CD4-positive, CD25-positive, alpha-beta regulatory T cell (primary cell): ENCODE results near the gene GNAI2. TPM values are rescaled to one million over a fixed set of nuclear protein-coding genes. Genes with fewer than 3 reads are reported as not detected.
A peak's percentile ranks its signal among the peaks of the same experiment; 100 is the strongest.

Experiments
- ATAC-seq, 2 donors: fragments of 150-1000 bp; cut with Tn5 transposase; one replicate each; pipeline ENCODE4 v1.10.0; 2021; ENCODE audit warnings: low read depth in 2 of 2, moderate number of reproducible peaks in 2 of 2, moderate library complexity in 1 of 2
- DNase-seq, 3 donors: peaks; one replicate each; pipeline versions ENCODE4 v3.0.0 to v3.0.0-alpha.2; 2012 to 2022; ENCODE audit warnings: mixed read lengths in 1 of 3
- H3K27ac ChIP-seq: one replicate; pipeline ENCODE4 v1.7.0; 2013; ENCODE audit warnings: mild to moderate bottlenecking, low read length; ENCODE audit not compliant: insufficient read depth, poor library complexity, severe bottlenecking
- H3K27me3 ChIP-seq: one replicate; pipeline ENCODE4 v1.7.0; 2013; ENCODE audit warnings: low read length; ENCODE audit not compliant: control insufficient read depth, insufficient read depth
- H3K36me3 ChIP-seq: one replicate; pipeline ENCODE4 v1.7.0; 2013; ENCODE audit warnings: mild to moderate bottlenecking, low read length, moderate library complexity; ENCODE audit not compliant: control insufficient read depth, insufficient read depth
- H3K4me1 ChIP-seq: 2 replicates; pipeline ENCODE4 v1.7.0; 2013; ENCODE audit warnings: mild to moderate bottlenecking, low read length; ENCODE audit not compliant: insufficient read depth, control insufficient read depth, poor library complexity, severe bottlenecking
- H3K4me3 ChIP-seq: one replicate; pipeline ENCODE4 v1.7.0; 2013; ENCODE audit warnings: low read depth, mild to moderate bottlenecking, low read length, moderate library complexity
- H3K9me3 ChIP-seq, 2 experiments: 1 replicate in 1 of 2; 2 replicates in 1 of 2; pipeline ENCODE4 v1.7.0; 2013; ENCODE audit warnings: low read length in 2 of 2, mild to moderate bottlenecking in 1 of 2, moderate library complexity in 1 of 2; ENCODE audit not compliant: control insufficient read depth in 2 of 2
- H3K27ac Mint-ChIP-seq, 3 donors: one replicate each; pipeline ENCODE4 v1.8.0; 2020 to 2022; ENCODE audit warnings: mild to moderate bottlenecking in 3 of 3, mixed read lengths in 3 of 3, moderate library complexity in 2 of 3
- H3K27me3 Mint-ChIP-seq: one replicate; pipeline ENCODE4 v1.8.0; 2022; ENCODE audit warnings: mild to moderate bottlenecking, mixed read lengths
- H3K36me3 Mint-ChIP-seq: one replicate; pipeline ENCODE4 v1.8.0; 2020; ENCODE audit warnings: mixed read lengths
- H3K4me1 Mint-ChIP-seq, 4 donors: one replicate each; pipeline ENCODE4 v1.8.0; 2020 to 2022; ENCODE audit warnings: mixed read lengths in 4 of 4, mild to moderate bottlenecking in 1 of 4
- H3K4me3 Mint-ChIP-seq, 4 donors: one replicate each; pipeline ENCODE4 v1.8.0; 2020 to 2022; ENCODE audit warnings: mild to moderate bottlenecking in 4 of 4, mixed read lengths in 4 of 4, moderate library complexity in 3 of 4
- H3K9me3 Mint-ChIP-seq, 7 donors: one replicate each; pipeline ENCODE4 v1.8.0; 2020 to 2022; ENCODE audit warnings: mixed read lengths in 7 of 7, mild to moderate bottlenecking in 3 of 7, moderate library complexity in 2 of 7
- polyA plus RNA-seq, 4 donors: library from polyadenylated mRNA; unstranded; fragments of 300-500 nt; fragmentation: Illumina TruSeq; gene quantifications; one replicate each; pipeline ENCODE4 v1.2.3, GENCODE V29; 2021
- total RNA-seq: library from RNA; stranded (reverse); gene quantifications from one replicate; pipeline ENCODE4 v1.2.3, GENCODE V29; 2022

GNAI2 gene
- total and polyA plus RNA-seq, 5 donors from 2014 or later = 373 to 696 (median 572) TPM

- H3K4me1 Mint-ChIP-seq = peaks cover 6 to 55% (median 22%) of the 10 kb centered on the region in 4 donors
- H3K4me3 ChIP-seq = no peak overlapping the region
Measured at GRCh38 chr3:50251220-50251619, 15.2 kb downstream of the GNAI2 start.

GRCh38 chr3:50254577-50255250 lies 18.7 kb downstream of the GNAI2 start:
- no peak for DNase-seq
- Mint-ChIP-seq H3K9me3 (no peaks in the 10 kb centered on the region), H3K4me1 (peaks cover 0 to 38% (median 12%) of the 10 kb centered on the region in 4 donors)

More at GRCh38 chr3:50251220-50251619, 15.2 kb downstream of the GNAI2 start:
- peaks cover 53% of the 10 kb centered on the region for H3K36me3 ChIP-seq
- Mint-ChIP-seq H3K9me3 (no peaks in the 10 kb centered on the region), H3K36me3 (peaks cover 11% of the 10 kb centered on the region), H3K27ac (peak overlapping the region in 2 of 3 donors; percentile 51 to 76), H3K27me3 (peaks cover 6% of the 10 kb centered on the region), H3K4me3 (peak overlapping the region in 2 of 4 donors; percentile 60 to 90)
- peaks cover 59% of the 10 kb centered on the region for H3K4me1 ChIP-seq
- ATAC-seq (no peak), DNase-seq (no peak)
- H3K27ac ChIP-seq = no peak overlapping the region
- no peaks in the 10 kb centered on the region for H3K27me3 ChIP-seq
- no peaks in the 10 kb centered on the region for H3K9me3 ChIP-seq

DNA sequence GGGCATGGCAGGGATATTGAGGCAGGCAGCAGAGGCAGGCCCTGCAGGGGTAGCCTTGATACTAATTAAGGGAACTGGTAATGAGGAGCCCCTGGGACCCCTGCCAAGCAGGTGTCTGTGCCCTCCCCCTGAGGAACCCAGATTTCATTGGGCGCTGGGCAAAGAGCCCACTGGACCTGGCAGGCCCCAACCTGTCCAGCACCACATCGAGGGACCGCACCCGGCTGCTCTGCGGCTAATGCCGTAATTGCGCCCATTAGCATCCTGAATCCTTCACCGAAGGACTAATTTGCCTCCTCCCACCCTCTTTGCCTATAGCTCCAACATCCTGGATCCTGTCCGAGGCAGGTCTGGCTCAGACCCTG lies 19.2 kb downstream of the GNAI2 start:
- no peak overlapping the region for H3K4me3 ChIP-seq
- H3K4me3 Mint-ChIP-seq = no peak overlapping the region
- DNase-seq (no peak), ATAC-seq (no peak)
- peaks cover 0 to 35% (median 9%) of the 10 kb centered on the region in 4 donors for H3K4me1 Mint-ChIP-seq
- no peaks in the 10 kb centered on the region for H3K27me3 ChIP-seq
- H3K36me3 Mint-ChIP-seq = peaks cover 14% of the 10 kb centered on the region
- H3K27ac Mint-ChIP-seq = no peak overlapping the region
- peaks cover 62% of the 10 kb centered on the region for H3K36me3 ChIP-seq
- H3K27me3 Mint-ChIP-seq = no peaks in the 10 kb centered on the region
- H3K9me3 Mint-ChIP-seq = no peaks in the 10 kb centered on the region
- H3K9me3 ChIP-seq = no peaks in the 10 kb centered on the region
- no peak overlapping the region for H3K27ac ChIP-seq
- H3K4me1 ChIP-seq = peaks cover 25% of the 10 kb centered on the region

More at GRCh38 chr3:50254577-50255250, 18.7 kb downstream of the GNAI2 start:
- Histone ChIP-seq H3K27ac (no peak overlapping the region), H3K4me1 (peaks cover 28% of the 10 kb centered on the region), H3K36me3 (peaks cover 67% of the 10 kb centered on the region), H3K9me3 (no peaks in the 10 kb centered on the region), H3K4me3 (no peak overlapping the region), H3K27me3 (no peaks in the 10 kb centered on the region)
- peaks cover 16% of the 10 kb centered on the region for H3K36me3 Mint-ChIP-seq
- no peak for ATAC-seq
- no peak overlapping the region for H3K27ac Mint-ChIP-seq
- H3K27me3 Mint-ChIP-seq = no peaks in the 10 kb centered on the region
- peak overlapping the region in 1 of 4 donors; percentile 43 for H3K4me3 Mint-ChIP-seq

GRCh38 chr3:50256978-50257890 lies 21.2 kb downstream of the GNAI2 start:
- H3K36me3 ChIP-seq = peaks cover 54% of the 10 kb centered on the region
- peak overlapping the region in 1 of 4 donors; percentile 47 for H3K4me3 Mint-ChIP-seq

GRCh38 chr3:50258029-50258680 lies 22.2 kb downstream of the GNAI2 start:
- peak overlapping the region in 1 of 4 donors; percentile 21 for H3K4me3 Mint-ChIP-seq
- no peaks in the 10 kb centered on the region for H3K27me3 Mint-ChIP-seq
- H3K4me1 ChIP-seq = peaks cover 14% of the 10 kb centered on the region
- peaks cover 0 to 25% (median 4%) of the 10 kb centered on the region in 4 donors for H3K4me1 Mint-ChIP-seq
- H3K27ac ChIP-seq = no peak overlapping the region
- H3K27ac Mint-ChIP-seq = peak overlapping the region in 1 of 3 donors; percentile 76
- no peak overlapping the region for H3K4me3 ChIP-seq
- peaks cover 46% of the 10 kb centered on the region for H3K36me3 ChIP-seq
- no peaks in the 10 kb centered on the region for H3K9me3 Mint-ChIP-seq
- no peaks in the 10 kb centered on the region for H3K27me3 ChIP-seq
- H3K36me3 Mint-ChIP-seq = peaks cover 7% of the 10 kb centered on the region
- DNase-seq = no peak
- ATAC-seq = no peak
- H3K9me3 ChIP-seq = no peaks in the 10 kb centered on the region

More at GRCh38 chr3:50256978-50257890, 21.2 kb downstream of the GNAI2 start:
- H3K27ac Mint-ChIP-seq = peak overlapping the region in 1 of 3 donors; percentile 53
- ATAC-seq (no peak), DNase-seq (peak in 1 of 3 donors; percentile 56)
- Histone ChIP-seq H3K27ac (no peak overlapping the region), H3K4me3 (no peak overlapping the region), H3K4me1 (peaks cover 14% of the 10 kb centered on the region), H3K27me3 (no peaks in the 10 kb centered on the region), H3K9me3 (no peaks in the 10 kb centered on the region)
- no peaks in the 10 kb centered on the region for H3K27me3 Mint-ChIP-seq
- H3K4me1 Mint-ChIP-seq = peaks cover 0 to 26% (median 4%) of the 10 kb centered on the region in 4 donors
- peaks cover 7% of the 10 kb centered on the region for H3K36me3 Mint-ChIP-seq
- no peaks in the 10 kb centered on the region for H3K9me3 Mint-ChIP-seq

DNA sequence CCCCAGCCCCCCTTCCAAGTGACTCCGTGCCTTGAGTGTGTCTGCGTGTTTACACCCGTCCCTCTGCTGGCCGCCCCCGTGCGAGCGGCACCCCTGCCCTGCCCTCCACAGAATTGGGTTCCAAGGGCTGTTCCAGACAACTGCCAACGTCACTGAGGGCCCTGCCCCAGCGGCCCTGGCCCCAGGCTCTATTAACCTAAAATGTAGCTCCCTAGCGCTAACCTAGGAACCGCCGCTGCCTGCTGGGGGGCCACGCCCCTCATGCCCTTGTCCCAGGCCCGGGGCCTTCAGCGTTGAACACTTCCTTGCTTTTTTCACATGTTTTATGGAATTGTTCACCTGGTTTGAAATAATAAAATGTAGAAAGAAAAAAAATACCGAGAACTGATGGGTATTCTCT lies 23.0 kb downstream of the GNAI2 start:
- no peak overlapping the region for H3K4me3 Mint-ChIP-seq
- no peak overlapping the region for H3K27ac ChIP-seq
- H3K9me3 ChIP-seq = no peaks in the 10 kb centered on the region
- H3K27ac Mint-ChIP-seq = peak overlapping the region in 1 of 3 donors; percentile 76
- peaks cover 0 to 17% (median 4%) of the 10 kb centered on the region in 4 donors for H3K4me1 Mint-ChIP-seq
- H3K9me3 Mint-ChIP-seq = no peaks in the 10 kb centered on the region
- H3K36me3 ChIP-seq = peaks cover 39% of the 10 kb centered on the region
- H3K27me3 ChIP-seq = no peaks in the 10 kb centered on the region
- H3K4me1 ChIP-seq = peaks cover 14% of the 10 kb centered on the region
- peaks cover 7% of the 10 kb centered on the region for H3K36me3 Mint-ChIP-seq
- DNase-seq (no peak), ATAC-seq (no peak)
- H3K27me3 Mint-ChIP-seq = peaks cover 2% of the 10 kb centered on the region
- no peak overlapping the region for H3K4me3 ChIP-seq

DNA sequence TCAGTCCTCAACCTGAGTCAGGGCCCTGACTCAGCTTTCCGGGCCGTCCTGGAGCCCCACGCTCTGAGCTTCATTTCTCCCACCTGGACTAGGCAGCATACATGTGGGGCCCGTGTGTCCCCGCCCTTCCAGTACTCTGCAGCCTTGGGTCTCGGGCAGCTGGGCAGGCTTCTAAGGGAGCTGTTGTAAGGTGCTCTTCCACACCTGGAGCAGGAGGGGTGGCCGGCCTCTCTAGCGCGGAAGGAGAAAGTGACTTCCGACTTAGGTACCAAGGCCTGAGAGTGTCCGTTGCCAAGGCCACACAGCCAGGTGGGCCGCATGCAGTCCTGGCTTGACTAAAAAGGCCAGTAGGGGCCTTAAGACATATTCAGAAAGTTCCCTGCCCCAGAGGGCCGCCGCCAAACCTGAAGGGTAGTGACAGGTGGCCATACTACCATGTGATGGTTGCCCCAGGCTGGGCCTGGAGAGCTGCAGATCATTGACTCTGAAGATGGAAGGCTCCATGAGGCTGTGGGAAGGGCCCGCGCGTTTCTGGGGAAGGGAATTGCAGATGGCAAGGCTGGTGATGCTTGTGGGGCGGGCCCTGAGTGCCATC lies 23.5 kb downstream of the GNAI2 start:
- Histone ChIP-seq H3K27me3 (no peaks in the 10 kb centered on the region), H3K27ac (no peak overlapping the region), H3K4me3 (no peak overlapping the region), H3K36me3 (peaks cover 34% of the 10 kb centered on the region), H3K4me1 (peaks cover 12% of the 10 kb centered on the region), H3K9me3 (no peaks in the 10 kb centered on the region)
- Mint-ChIP-seq H3K4me1 (peaks cover 0 to 16% (median 4%) of the 10 kb centered on the region in 4 donors), H3K27me3 (peaks cover 5% of the 10 kb centered on the region), H3K4me3 (peak overlapping the region in 3 of 4 donors; percentile 71 to 83 (median 76)), H3K27ac (no peak overlapping the region), H3K36me3 (peaks cover 7% of the 10 kb centered on the region), H3K9me3 (no peaks in the 10 kb centered on the region)
- peak in 1 of 2 donors; percentile 9 for ATAC-seq
- DNase-seq = no peak
